Left colon (tissue), 2 donors: ENCODE data around the gene VPS50. TPM values are rescaled to one million over a fixed set of nuclear protein-coding genes. Genes with fewer than 3 reads are reported as not detected.
"Not testable (repeated sequence)": the region's sequence is repeated elsewhere in the genome, so short reads cannot be mapped to it uniquely, and the experiment has no call there.

Experiments used
- ATAC-seq: fragments of 200-7000 bp; cut with Tn5 transposase; one replicate; pipeline ENCODE4 v1.9.1; 2020; ENCODE audit warnings: mild to moderate bottlenecking, moderate library complexity
- DNase-seq, 2 donors: peaks; one replicate each; pipeline ENCODE4 v3.0.0-alpha.2; 2020
- intact Hi-C, 2 donors: fragments of 100-400 bp; cut with DNase I in 1 of 2; cut with micrococcal nuclease in 1 of 2; formaldehyde crosslinking; loops; one replicate each; pipeline versions ENCODE4 v1.11.2 to v1.14.0; 2022; cut with DNase I, micrococcal nuclease
- total RNA-seq, 2 donors: library from RNA; stranded (reverse); fragmentation: NEBNext Ultra II Directional; extraction: Animal tissue kit (Norgen Biotek cat#: 25700); gene quantifications; one replicate each; pipeline ENCODE4 v1.2.1, GENCODE V29; 2021
- donor health status: DM: no; HTN: no; CAD: no.
- donor health status: DM: yes; HTN: yes; CAD: no.

The VPS50 gene
- total RNA-seq, 2 donors from 2014 or later = 27.6 to 28.6 TPM

DNA sequence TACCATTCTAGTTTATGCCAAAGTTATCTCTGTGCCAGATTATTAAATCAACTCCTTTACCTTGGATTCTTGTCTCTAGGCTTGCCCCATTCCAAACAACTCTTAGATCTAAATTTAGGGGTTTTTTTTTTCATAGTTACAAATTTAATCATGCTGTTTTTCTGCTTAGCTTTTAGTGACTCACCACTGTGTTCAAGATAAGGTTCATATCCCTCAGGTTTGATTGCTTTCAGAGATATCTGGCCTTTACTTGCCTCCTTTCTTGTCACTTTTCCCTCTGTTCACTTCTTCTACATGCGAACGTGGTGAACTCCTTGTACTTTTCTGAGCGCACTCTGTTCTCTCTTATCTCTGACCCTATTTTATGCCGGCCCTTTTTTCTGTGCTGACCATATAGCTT, 78.2 kb downstream of the VPS50 start:
- no peak for ATAC-seq
- intact Hi-C loops = no loop called here
- DNase-seq = no peak

DNA sequence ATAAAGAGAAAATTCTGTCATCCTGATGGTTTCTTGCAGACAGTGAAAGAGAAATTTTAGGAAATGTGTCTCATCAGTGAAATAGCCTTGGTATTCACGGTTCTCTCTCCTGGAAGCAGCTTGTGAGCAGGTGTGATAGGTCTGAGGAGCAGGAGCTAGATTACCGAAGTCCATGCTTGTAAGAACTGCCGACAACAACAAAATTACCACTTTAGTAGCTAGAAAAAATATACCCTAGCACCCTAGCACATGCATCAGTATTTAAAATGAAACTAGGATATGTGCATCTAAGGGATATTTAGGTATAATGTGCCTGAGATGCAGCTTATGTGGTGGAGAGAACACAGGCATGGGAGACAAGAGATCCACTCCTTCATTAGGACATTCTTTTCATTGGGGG, 82.3 kb downstream of the VPS50 start:
- DNase-seq (no peak), ATAC-seq (no peak)
- intact Hi-C loops = no loop called here

DNA sequence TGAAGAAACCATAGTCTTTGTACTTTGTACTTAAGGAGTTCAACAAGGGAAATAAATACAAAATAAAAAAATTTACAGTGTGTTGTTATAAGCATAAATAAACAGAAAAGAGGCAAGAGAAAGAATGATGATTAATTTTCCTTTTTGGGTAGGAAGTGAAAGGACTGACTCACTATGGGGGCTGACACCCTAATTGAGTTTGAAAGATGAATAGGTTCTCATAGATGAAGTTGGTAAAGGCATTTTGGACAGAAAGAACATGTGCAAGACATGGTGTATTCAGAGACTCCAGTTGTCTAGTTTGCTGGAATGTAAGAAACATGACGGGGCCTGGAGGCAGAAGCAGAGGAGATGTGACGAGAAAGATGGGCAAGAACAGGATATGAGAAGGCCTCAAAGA, 83.7 kb downstream of the VPS50 start:
- intact Hi-C loops = no loop called here
- DNase-seq = no peak

DNA sequence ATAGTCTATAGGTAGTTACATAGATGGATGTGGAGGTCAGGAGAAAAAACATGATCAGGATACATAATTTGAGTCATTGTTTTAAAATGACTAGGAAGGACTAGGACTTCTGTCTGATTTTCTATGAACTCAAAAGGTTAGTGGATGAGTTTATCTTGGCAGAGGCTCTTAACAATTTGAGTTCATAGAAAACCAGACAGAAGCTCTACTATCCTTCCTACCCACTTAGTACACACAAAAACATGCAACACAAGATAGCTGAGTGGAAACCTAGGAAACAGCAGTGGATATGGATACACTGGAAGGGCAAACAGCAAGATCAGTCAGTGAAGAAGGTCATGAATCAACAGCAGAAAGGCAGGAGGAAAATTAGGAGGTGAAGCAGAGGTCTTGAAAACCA, 84.6 kb downstream of the VPS50 start:
- intact Hi-C loops = no loop called here
- DNase-seq = no peak
- ATAC-seq = no peak

More for the DNA sequence above, 83.7 kb downstream of the VPS50 start:
- no peak for ATAC-seq

DNA sequence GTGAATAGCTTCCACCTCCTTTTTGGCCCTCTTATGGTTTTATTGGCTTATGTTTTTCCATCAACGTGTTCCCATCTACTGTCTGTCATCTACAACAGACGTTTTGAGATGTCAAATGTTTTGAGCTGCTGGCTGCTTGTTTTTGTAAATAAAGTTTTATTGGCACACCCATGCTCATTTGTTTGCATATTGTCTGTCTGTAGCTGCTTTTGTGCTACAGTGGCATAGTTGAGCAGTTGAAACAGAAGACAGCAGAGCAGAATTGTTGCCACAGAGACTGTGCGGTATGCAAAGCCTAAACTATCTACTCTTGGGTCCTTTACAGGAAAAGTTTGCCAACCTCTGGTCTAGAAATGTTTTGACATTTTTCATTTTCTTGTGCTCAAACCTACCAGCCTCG, 88.7 kb downstream of the VPS50 start:
- intact Hi-C loops = no loop called here
- DNase-seq = no peak
- no peak for ATAC-seq

DNA sequence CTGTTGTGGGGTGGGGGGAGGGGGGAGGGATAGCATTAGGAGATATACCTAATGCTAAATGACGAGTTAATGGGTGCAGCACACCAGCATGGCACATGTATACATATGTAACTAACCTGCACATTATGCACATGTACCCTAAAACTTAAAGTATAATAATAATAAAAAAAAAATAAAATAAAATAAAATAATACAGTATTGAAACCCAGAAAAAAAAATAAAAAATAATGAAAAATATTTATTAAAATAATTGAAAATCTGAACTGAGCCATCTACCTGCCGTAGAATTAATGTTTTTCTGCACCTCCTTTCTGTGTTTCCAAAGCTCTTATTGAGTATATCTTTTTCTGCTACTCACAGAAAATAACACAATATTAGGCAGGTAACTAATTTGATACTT, 94.1 kb downstream of the VPS50 start:
- ATAC-seq, DNase-seq, intact Hi-C loops: not testable (repeated sequence)

DNA sequence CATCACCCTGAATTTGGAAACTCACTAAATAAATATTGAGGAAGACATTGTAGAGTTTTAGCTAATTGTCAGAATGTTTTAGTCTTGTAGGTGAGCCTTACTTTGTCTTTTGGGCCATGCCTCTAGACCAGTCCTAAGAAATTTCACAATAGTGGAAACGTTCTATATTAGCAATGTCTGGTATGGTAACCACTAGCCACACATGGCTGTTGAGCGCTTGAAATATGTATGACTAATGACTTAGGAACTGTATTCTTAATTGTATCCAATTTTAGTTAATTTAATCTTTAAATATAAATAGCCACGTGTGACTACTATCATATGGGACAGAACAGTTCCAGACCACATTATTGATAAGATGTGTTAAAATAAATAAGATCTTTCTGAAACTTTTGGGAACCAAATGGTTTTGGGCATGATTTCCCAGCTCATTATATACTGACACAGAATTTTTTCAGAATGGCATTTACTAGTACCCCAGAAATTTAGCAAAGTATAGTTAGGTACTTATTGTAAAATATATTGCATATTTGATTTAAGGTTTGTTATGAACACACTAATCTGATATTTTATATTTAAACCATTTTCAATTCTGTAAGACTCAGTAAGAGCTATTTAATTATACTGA, 95.0 kb downstream of the VPS50 start:
- ATAC-seq (no peak), DNase-seq (no peak)
- intact Hi-C loops = no loop called here

DNA sequence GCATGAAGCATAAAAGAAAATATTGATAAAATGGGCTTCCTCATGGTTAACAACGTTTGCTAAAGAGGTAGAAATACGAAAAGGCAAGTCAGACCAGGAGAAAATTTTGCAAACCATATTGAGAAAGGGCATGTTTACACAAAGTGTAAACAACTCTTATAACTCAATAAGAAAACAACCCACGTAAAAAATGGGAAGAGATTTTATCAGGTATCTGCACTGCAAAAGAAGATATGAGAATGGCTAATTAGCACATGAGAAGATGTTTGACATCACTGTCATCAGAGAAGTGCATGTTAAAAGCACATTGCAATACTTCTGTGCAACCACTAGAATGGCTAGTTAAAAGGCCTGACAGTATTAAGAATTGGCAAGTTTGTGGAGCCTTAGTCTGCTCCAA, 99.5 kb downstream of the VPS50 start:
- ATAC-seq = no peak
- no peak for DNase-seq
- intact Hi-C loops = no loop called here

DNA sequence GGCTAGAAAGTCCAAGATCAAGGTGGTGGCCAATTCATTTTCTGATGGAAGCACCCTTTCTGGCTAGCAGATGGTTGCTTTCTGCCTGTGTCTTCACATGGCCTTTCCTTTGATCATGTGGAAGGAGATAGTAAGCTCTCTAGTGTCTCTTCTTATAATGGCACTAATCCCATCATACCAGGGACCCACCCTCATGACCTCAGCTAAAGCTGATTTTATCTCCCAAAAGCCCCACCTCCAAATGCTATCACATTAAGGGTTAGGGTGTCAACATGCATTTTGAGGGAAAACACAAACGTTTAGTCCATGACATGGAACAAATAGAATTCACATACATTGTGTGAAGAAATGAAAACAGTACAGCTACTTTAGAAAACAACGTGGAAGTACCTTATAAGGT, 100.0 kb downstream of the VPS50 start:
- ATAC-seq = no peak
- intact Hi-C loops = no loop called here

DNA sequence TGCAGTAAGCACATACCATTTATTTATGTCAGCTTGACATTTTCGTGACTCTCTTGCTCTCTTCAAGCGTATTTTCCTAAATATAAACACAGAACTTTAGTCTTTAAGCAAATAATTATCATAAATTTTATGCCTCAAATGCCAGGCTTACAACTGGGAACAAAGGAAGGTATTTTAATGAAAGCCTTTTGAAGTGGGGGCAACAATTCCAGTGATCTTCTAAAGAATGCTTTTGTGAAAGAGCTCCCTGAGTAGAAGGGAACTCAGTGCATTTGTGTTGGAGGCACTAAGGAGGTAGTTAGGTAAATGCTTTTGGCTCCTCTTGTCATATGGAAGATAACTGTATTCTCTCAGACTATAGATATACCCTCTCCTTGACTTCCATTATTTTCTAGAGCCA, 104.9 kb downstream of the VPS50 start:
- DNase-seq (no peak), ATAC-seq (no peak)
- intact Hi-C loops = no loop called here

More for the DNA sequence above, 100.0 kb downstream of the VPS50 start:
- DNase-seq = no peak

DNA sequence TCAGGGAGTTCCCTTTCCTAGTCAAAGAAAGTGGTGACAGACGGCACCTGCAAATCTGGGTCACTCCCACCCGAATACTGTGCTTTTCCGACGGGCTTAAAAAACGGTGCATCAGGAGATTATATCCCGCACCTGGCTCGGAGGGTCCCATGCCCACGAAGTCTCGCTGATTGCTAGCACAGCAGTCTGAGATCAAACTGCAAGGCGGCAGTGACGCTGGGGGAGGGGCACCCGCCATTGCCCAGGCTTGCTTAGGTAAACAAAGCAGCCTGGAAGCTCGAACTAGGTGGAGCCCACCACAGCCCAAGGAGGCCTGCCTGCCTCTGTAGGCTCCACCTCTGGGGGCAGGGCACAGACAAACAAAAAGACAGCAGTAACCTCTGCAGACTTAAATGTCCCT, 110.0 kb downstream of the VPS50 start:
- intact Hi-C loops, ATAC-seq: not testable (repeated sequence)

DNA sequence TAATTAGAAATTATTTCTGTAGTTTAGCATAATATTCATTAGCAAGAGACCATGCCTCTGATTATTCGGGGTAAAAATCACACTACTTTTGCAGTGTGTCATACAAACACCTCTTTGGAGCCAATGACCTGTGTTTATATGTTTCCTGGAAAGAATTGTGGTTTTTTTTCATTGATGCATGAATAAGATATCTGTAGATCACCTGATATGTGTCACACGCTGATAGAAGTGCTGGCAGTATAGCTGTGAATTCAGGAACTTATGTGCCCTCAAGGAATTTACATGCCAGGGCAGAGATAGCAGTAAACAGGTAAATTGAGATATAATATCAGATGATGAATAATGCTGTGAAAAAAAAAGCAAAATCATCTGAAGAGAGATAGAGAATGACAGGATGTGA, 118.2 kb downstream of the VPS50 start:
- ATAC-seq (no peak), DNase-seq (no peak)
- intact Hi-C loops = no loop called here

More for the DNA sequence above, 110.0 kb downstream of the VPS50 start:
- DNase-seq = not testable (repeated sequence)

DNA sequence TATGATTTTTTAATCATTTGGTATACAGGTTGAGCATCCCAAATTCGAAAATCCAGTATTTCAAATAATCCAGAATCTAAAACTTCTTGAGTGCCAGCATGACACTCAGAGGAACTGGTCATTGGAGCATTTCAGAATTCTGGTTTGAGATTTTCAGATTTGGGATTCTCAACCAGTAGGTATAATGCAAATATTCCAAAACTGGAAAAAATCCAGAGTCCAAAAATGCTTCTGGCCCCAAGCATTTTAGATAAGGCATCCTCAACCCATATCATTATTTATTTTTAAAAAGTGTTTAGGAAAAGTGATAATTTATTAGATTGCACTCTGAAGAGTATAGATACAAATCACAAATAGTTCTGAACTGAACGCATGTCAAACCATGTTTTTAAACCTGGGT, 120.7 kb downstream of the VPS50 start:
- DNase-seq = no peak
- no peak for ATAC-seq
- intact Hi-C loops = no loop called here

DNA sequence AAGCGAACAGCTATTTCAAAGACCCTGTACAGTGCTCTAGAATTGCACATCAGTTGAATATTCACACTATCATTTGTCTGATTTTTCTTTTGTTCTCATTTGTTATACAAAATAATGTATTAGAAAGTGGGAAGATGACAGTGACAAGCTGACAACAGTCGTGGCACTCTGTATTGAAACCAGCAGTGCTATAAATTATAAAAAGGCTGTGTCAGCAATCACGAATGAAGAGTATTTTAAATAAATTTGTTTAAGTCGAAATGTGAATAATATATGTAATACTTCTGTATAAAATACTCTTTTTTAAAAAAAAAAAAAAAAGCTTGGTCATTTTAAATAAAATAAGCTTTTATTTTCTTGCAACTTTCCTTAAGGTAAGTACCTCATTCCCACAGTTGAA, 122.6 kb downstream of the VPS50 start:
- no peak for DNase-seq
- ATAC-seq = no peak
- intact Hi-C loops = no loop called here

DNA sequence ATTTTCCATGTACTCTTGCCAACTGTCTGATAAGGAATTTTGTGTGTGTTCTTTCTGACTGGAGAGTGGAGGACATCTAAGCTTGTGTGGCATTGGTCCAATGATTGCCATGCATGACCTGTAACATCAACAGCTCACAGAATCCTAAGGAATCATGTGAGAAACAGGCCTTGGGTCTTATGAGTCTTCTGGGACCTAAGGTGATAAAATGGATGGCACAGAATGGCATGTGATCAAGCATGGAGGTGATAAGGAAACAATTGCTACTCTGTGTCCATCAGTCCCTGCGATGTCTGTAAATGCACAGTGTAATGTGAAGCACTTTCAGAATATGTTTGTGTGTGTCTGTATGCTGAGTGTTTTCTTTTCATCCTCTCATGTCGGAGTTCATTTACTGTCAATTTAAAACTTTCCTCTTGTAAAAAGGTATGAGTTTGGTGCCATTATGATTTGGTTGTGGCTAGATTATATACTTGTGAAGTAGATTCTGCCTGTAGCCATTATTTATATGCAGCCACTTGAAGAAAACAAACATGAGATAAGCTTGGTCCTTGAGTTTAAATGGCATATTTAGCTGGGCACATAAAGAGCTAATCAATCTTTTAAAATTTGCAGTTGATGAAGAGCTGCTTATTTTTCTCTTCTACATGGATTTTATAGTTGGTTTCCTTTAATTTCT, 127.5 kb downstream of the VPS50 start:
- intact Hi-C loops = no loop called here
- ATAC-seq = no peak

DNA sequence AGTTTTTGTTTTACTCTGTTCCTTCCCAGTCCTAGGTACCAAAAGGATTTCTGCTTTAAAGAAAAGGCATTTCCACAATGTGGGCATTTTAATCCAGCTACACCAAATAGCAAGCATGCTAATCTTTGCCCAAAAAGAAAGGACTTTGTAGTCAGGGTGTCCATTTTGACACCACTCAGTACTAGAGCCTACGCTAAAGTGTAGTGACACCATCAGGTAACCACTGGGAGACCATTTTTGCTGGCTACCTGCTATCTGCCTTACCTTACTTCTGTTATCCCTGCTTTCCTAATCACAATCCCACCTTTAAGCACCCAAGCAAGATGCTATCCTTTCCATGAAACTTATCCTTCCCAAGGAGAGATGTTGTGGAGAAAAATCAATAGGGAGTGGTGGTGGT, 129.7 kb downstream of the VPS50 start:
- no peak for ATAC-seq
- intact Hi-C loops = no loop called here

More for the DNA sequence above, 127.5 kb downstream of the VPS50 start:
- no peak for DNase-seq

DNA sequence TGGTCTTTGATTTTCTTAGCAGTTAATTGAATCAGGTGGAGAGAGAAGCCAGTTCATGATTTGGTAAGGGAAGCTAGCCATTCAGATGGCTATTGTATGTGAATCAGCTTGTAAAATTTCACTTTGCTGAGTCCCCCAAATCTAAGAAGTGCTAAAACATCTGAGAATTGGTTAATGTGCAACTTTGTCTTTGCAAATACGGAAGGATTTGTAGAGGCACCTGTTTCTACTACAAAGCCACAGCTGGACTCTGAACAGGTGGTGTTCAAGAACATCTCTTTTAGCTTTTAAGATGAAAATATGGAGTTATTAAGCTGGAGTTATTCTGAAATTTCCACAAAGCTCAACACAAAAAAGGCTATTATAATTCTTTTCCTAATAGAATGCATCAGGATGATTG, 132.6 kb downstream of the VPS50 start:
- intact Hi-C loops = no loop called here
- ATAC-seq (no peak), DNase-seq (no peak)

More for the DNA sequence above, 129.7 kb downstream of the VPS50 start:
- DNase-seq = no peak

DNA sequence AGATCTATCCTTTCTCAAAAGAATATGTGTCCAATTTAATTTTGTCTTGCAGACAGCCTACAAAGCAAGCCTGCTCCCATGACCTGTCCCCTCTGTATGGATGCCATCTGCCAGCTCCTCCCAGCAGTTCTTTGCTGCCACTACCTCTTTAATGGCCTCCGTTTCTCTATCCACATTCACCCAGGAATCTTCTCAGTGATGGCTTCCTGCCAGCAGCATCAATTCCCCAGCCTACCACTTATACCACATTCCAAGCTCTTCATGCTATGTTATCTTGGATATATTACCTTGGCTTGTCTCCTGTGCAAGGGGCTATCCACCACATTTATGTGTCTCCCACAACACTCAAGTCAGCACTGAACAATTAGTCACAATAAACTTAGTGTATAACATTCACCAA, 133.2 kb downstream of the VPS50 start:
- DNase-seq = no peak
- no peak for ATAC-seq
- intact Hi-C loops = no loop called here

DNA sequence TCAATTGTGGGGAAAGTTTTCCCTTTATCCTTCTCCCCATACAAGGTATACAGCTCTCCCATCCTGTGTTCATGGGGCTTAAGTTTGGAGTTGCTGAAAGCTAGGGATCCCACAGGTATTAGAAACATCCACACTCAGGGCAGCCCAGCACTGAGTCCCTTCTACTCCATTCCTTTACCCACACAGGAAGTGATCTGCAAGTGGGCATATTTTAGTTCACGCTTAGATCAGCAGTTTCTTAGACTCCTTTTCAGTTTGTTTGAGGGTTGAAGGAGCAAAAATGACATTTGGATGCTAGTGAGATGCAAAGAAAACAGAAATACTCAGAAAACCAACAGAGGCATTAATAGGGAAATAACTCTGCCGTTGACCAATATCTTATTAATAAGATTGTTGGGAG, 134.7 kb downstream of the VPS50 start:
- DNase-seq (no peak), ATAC-seq (no peak)
- intact Hi-C loops = no loop called here

DNA sequence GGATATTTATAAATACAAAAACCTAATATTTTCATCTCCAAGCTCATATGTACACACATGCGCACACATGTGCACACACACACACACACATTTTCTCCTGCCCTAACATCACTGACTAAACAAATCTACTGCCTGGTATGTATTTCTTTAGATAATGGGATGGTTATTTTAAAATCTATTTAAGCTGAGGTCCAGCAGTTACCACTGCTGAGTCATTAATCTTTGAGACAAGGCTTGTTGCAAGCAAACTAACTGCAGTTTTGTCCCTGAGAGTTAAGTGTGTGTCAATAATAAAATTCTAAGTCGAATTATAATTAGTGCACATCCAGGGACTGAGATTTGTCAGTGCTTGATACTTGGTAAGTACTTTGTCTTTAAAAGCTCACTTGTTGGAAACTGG, 135.1 kb downstream of the VPS50 start:
- intact Hi-C loops = no loop called here
- ATAC-seq (no peak), DNase-seq (no peak)

DNA sequence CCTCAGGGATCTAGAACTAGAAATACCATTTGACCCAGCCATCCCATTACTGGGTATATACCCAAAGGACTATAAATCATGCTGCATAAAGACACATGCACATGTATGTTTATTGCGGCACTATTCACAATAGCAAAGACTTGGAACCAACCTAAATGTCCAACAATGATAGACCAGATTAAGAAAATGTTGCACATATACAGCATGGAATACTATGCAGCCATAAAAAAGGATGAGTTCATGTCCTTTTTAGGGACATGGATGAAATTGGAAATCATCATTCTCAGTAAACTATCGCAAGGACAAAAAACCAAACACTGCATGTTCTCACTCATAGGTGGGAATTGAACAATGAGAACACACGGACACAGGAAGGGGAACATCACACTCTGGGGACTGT, 138.8 kb downstream of the VPS50 start:
- ATAC-seq, intact Hi-C loops, DNase-seq: not testable (repeated sequence)
